Measurements from ENCODE around the gene CBFA2T3. TPM values are rescaled to one million over a fixed set of nuclear protein-coding genes. Genes with fewer than 3 reads are reported as not detected.

Gene CBFA2T3
- total and polyA plus RNA-seq, 2 of the 13 experiments (the other 11 are each of a cell fraction or from before 2014, with no cell fraction given): 0.05 TPM; not detected in 1

GRCh38 chr16:88856122-88856827 is 120.7 kb downstream of the CBFA2T3 start (continued):
- TF ChIP-seq THRA (CRISPR knock-in tag; IDR thresholded peaks at IDR 0.05; ENCODE audit: borderline replicate concordance): no peak
- no peak for TF ChIP-seq BRD4 (CRISPR knock-in tag; IDR thresholded peaks at IDR 0.05)
- TF ChIP-seq ZNF773 (CRISPR knock-in tag; IDR thresholded peaks at IDR 0.05; ENCODE audit: borderline replicate concordance): no peak
- TF ChIP-seq EZH2 (conservative IDR thresholded peaks at IDR 0.05; ENCODE audit: low read depth, low read length): no peak
- no peak for TF ChIP-seq ATF4 (CRISPR knock-in tag; IDR thresholded peaks at IDR 0.05)
- peak; percentile 70; the same call in 1 of the 2 replicates for TF ChIP-seq ZNF768 (CRISPR knock-in tag; IDR thresholded peaks at IDR 0.05)
- 0 out of 2 replicates have a peak, but pooled peaks have one; percentile 50 for TF ChIP-seq ZNF33B (CRISPR knock-in tag; IDR thresholded peaks at IDR 0.05)
- no peak for TF ChIP-seq CC2D1A (CRISPR knock-in tag; IDR thresholded peaks at IDR 0.05)
- TF ChIP-seq TFDP1 (CRISPR knock-in tag; IDR thresholded peaks at IDR 0.05; ENCODE audit: borderline replicate concordance): no peak

All from HepG2 (cell line).